ENCODE results near the gene MTHFSD. TPM values are rescaled to one million over a fixed set of nuclear protein-coding genes. Genes with fewer than 3 reads are reported as not detected.

Gene MTHFSD
- total and polyA plus RNA-seq, 2 of the 8 experiments (the other 6 are each of a cell fraction or from before 2014, with no cell fraction given): 7.1 to 9.8 TPM

- Histone ChIP-seq H3K4me3 (ENCODE audit: extremely low read depth in 1 of 4, insufficient read depth in 2 of 4, low read depth in 3 of 4, low read length in 4 of 4) (no peak overlapping the region), H2BK15ac (ENCODE audit: low read length) (no peak overlapping the region), H3K23me2 (ENCODE audit: low read depth, low read length) (peaks cover 2% of the 10 kb centered on the region; the same call in 1 of the 2 replicates), H3K4ac (replicated peaks; ENCODE audit: insufficient read length, low read depth, low read length) (no peak overlapping the region), H4K5ac (ENCODE audit: insufficient read length, low read depth, low read length) (no peak overlapping the region), H2BK20ac (ENCODE audit: low read length) (no peak overlapping the region), H3K14ac (ENCODE audit: insufficient read length) (no peak overlapping the region), H4K20me1 (replicated peaks in 1 of 2; ENCODE audit: control insufficient read depth in 1 of 2, insufficient read depth in 2 of 2, low read length in 2 of 2) (peaks cover 2 to 8% of the 10 kb centered on the region in 2 experiments), H2AK5ac (ENCODE audit: low read depth, low read length) (no peak overlapping the region), H3K79me1 (ENCODE audit: low read depth, low read length) (no peaks in the 10 kb centered on the region), H3K79me2 (ENCODE audit: control insufficient read depth in 1 of 2, insufficient read depth in 2 of 2, low read length in 2 of 2) (no peaks in the 10 kb centered on the region), H3K23ac (ENCODE audit: insufficient read length) (no peak overlapping the region), H2AFZ (ENCODE audit: low read length) (no peak overlapping the region), H4K91ac (replicated peaks; ENCODE audit: insufficient read length, low read length) (no peak overlapping the region), H3K27ac (ENCODE audit: low read depth, low read length) (no peak overlapping the region), H4K8ac (ENCODE audit: extremely low read depth, insufficient read depth, low read length) (no peak overlapping the region), H2BK12ac (ENCODE audit: low read depth, low read length) (no peak overlapping the region), H3K4me1 (replicated peaks in 1 of 4; ENCODE audit: control insufficient read depth in 3 of 4, insufficient read depth in 4 of 4, low read length in 3 of 4) (peaks cover 3 to 9% (median 6%) of the 10 kb centered on the region in 4 experiments; a peak in 6 of 7 replicates), H3K56ac (replicated peaks; ENCODE audit: insufficient read length, low read depth, low read length) (no peak overlapping the region), H3K36me3 (ENCODE audit: control insufficient read depth in 2 of 4, insufficient read depth in 4 of 4, low read length in 3 of 4) (peaks cover 0 to 3% (median 0%) of the 10 kb centered on the region in 4 experiments; a peak in 1 of 8 replicates), H2BK5ac (ENCODE audit: low read depth, low read length) (no peak overlapping the region), H3K18ac (ENCODE audit: extremely low read depth, low read length) (no peak overlapping the region), H3K27me3 (replicated peaks in 1 of 4; ENCODE audit: control insufficient read depth in 3 of 4, extremely low read depth in 1 of 4, insufficient read depth in 3 of 4, low read length in 3 of 4) (peaks cover 25 to 43% (median 36%) of the 10 kb centered on the region in 4 experiments; a peak in 6 of 7 replicates), H3K9ac (replicated peaks in 1 of 4; ENCODE audit: extremely low read depth in 1 of 4, low read depth in 3 of 4, low read length in 3 of 4) (no peak overlapping the region), H2BK120ac (replicated peaks; ENCODE audit: low read depth, low read length) (no peak overlapping the region), H3K4me2 (ENCODE audit: insufficient read depth in 1 of 2, low read depth in 2 of 2, low read length in 2 of 2) (no peak overlapping the region), H3K9me3 (ENCODE audit: insufficient read depth in 2 of 2, low read depth in 1 of 2, low read length in 1 of 2) (no peaks in the 10 kb centered on the region; a peak in 1 of 4 replicates)
- WGBS, 2 experiments (ENCODE audit: extremely low coverage in 1 of 2, insufficient coverage in 1 of 2, insufficient read length in 1 of 2, insufficient replicate concordance in 2 of 2, low coverage in 1 of 2, low lambda C conversion rate in 2 of 2, missing lambda C conversion rate in 1 of 2): 79% methylated on average over 5 of the region's 6 CpGs; no CpG with 5 or more reads in 1 of the 2 experiments
- DNase-seq (ENCODE audit: low read depth in 1 of 2, low spot score in 2 of 2) (no peak), FAIRE-seq (no peak)
- ChIA-PET POLR2A (ENCODE audit: partially characterized antibody) (no interaction called here), CTCF (ENCODE audit: partially characterized antibody) (interaction anchor here (0.9 to 3.4 kb wide), 9 partner anchors 8 to 717 kb away, joined by 3 to 52 read pairs (median 4); partner anchors contain the start of genes FOXL1 and MTHFSD)
- TF ChIP-seq TAF7 (optimal IDR thresholded peaks at IDR 0.05; ENCODE audit: borderline replicate concordance, low read depth, low read length): no peak
Measured at GRCh38 chr16:86562356-86562755, 7.3 kb upstream of the MTHFSD start.

All from H1 (cell line).